Measurements from ENCODE around the gene HOXB3. TPM values are rescaled to one million over a fixed set of nuclear protein-coding genes. Genes with fewer than 3 reads are reported as not detected.
A peak's percentile ranks its signal among the peaks of the same experiment; 100 is the strongest.

Gene HOXB3
- total RNA-seq, 8 experiments from 2014 or later = 20.6 to 111 (median 52.1) TPM

DNA sequence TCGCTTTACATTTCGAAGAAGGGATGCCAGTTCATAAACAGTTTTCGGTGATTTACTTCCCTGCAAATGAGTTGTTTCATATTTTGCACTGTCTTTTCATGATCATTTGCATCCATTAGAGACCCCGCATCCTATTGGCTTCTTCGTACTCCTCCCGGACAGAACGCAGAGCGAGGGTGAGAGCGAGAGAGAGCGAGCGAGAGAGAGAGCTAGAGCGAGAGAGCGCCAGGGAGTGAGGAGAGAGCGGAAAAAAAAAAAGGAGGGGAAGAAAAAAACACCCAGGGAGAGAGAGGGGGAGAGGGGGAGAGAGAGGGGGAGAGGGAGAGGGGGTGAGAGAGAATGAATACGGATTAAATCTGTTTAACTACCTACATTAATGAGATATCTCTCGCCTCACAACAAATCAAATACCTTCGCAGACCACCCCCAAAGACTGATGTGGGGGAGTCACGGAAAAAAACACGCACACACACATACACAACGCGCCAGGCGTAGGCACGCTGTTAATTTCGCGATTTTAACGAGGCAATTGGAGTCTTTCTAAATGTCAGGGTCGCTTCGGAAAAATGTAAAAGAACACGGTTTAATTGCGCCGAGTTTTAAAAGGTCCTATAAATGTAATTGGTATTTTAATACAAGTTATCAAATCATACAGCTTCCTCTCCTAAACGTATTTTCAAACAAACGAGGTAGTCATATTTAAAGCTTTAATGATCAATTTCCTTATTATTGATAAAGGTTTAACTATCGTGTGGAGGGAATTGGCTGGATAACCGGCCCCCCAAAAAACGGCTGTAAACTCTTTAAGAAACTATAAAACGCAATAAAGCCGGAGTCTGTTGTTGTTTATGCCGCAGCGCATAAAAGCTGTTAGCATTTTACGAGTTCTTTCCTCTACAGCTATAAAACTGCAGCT lies 25.3 kb upstream of the HOXB3 start, which contains the start of gene HOXB8:
HOXB8 (minus strand) TSS at position 246 of the 916 bp plus-strand sequence. CDS start 588 bp downstream, outside the sequence.
- H3K4me3 ChIP-seq = peak within 1 kb of the TSS; percentile 59 to 89 (median 80)
- ATAC-seq (replicated peaks in 6 of 8) = peak in 5 of 8 experiments; percentile 1 to 24 (median 5)
- WGBS, 10 experiments = 5 to 67% (median 15%) methylated on average over 2 to 32 of the region's 41 CpGs

DNA sequence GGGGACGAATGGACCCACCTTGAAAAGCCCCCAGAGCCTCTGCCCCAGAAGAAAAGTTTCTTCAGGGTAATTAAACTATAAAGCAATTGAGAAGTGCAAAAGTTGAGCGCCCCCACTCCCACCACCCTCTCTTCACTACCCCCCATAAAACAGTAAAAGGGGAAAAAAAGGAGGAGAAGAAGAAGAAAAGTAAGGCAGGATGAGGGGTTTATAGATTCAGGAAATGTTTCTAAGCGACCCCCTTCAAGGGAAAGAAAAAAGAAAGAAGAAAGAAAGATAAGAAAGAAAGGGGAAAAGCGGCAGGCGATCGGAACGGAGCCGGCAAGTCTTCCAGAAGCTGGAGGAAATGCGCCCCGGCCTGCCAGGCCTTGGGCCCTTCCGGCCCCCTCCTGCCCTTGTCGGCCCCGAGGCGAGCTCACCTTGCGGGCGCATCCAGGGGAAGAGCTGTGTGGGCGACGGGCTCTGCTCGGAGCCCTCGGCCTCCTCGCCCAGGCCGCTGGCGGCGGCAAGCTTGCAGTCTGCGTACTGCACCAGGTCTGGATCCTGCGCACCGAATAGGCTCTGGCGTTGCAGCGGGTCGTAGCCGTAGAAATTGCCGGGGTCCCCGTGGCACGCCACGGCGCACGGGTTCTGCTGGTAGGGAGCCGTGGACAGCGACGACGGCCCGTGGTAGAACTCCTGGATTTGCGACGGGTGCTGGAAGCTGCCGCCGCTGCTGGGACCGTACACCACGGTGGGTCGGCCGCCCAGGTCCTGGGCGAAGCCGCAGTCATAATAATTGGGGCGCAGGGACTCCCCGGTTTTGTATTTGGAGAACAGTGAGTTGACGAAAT lies 24.0 kb upstream of the HOXB3 start:
- H3K4me3 ChIP-seq = peak overlapping the region; percentile 59 to 89 (median 80)
- 0 to 48% (median 0%) methylated on average over 1 to 14 of the region's 55 CpGs; no CpG with 5 or more reads in 1 of the 10 experiments for WGBS, 10 experiments
- peak overlapping the region; percentile 92 to 97 for H3K27ac ChIP-seq
- ATAC-seq (replicated peaks in 6 of 8) = peak in 1 of 8 experiments; percentile 1
- in situ Hi-C loops (cut with MboI; ENCODE audit: low pct_unique_long_range_greater_than_20kb in 2 of 9, low sequenced_read_pairs in 9 of 9, unreplicated experiment in 9 of 9) = no loop called here
- peaks cover 22 to 28% of the 10 kb centered on the region in 2 donors for H3K4me1 ChIP-seq (replicated peaks in 1 of 2)

More for the DNA sequence above, 25.3 kb upstream of the HOXB3 start, which contains the start of gene HOXB8:
- Histone ChIP-seq H3K4me1 (replicated peaks in 1 of 2) (peaks cover 25 to 29% of the 10 kb centered on the region in 2 donors), H3K27ac (peak within 1 kb of the TSS; percentile 92 to 97)
- in situ Hi-C loops (cut with MboI; ENCODE audit: low pct_unique_long_range_greater_than_20kb in 2 of 9, low sequenced_read_pairs in 9 of 9, unreplicated experiment in 9 of 9) = no loop called here

DNA sequence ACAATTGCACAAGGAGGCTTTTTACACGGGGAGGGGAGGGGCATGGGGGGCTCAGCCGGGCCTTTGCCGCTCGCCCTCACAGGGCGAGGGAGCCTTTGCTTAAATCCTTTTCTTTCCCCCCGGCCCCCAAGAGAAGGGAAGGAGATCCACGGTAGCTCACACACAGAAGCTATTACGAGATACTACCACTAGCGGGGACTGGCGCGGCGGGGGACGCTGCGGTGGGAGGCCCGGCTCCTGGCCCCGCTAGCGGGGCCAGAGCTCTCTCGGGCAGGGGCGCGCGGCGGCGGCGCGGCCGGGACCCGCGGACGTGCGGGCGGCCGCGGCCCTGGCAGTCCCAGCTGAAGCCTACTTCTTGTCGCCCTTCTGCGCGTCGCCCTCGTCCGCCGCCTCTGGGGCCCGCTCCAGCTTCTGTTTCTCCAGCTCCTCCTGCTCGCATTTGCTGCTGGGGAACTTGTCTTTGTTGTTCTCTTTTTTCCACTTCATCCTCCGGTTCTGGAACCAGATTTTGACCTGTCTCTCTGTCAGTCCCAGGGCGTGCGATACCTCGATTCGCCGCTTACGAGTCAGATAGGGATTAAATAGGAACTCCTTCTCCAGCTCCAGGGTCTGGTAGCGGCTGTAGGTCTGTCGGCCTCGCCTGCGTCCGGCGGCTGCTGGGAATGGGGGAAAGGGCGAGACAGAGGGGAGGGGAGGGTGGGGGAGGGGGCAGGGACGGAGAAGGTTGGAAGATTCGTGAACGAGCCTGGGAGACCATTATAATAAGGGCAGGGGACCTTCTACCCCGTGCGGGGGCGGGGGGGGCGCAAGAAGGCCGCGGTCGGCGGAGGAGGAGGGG lies 23.0 kb upstream of the HOXB3 start:
- WGBS, 10 experiments = 0 to 10% (median 0%) methylated on average over 3 to 16 of the region's 67 CpGs; no CpG with 5 or more reads in 3 of the 10 experiments
- peak in 6 of 8 experiments; percentile 1 to 48 (median 18) for ATAC-seq (replicated peaks in 6 of 8)
- in situ Hi-C loops (cut with MboI; ENCODE audit: low pct_unique_long_range_greater_than_20kb in 2 of 9, low sequenced_read_pairs in 9 of 9, unreplicated experiment in 9 of 9) = no loop called here
- Histone ChIP-seq H3K4me3 (peak overlapping the region; percentile 59 to 89 (median 80)), H3K27ac (peak overlapping the region; percentile 92 to 97), H3K4me1 (replicated peaks in 1 of 2) (peaks cover 27 to 34% of the 10 kb centered on the region in 2 donors)

DNA sequence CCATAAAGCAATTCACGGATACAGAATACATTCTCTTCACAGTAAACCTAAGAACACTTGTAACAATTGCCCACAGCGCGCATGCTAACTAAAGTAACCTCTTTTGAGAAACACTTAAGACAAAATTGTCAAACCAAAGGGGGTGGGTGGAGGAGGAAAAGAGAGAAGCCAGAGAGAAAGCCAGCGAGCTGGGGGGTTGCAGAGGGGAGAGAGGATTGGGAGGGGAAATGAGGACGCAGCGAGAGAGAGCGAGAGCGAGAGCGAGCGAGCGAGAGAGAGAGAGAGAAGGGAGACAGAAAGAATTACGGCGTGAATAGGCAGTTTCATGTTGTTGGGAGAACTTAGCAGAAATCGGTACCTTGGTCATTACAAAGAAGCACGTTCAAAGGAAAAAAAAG lies 22.4 kb upstream of the HOXB3 start:
- Histone ChIP-seq H3K4me3 (peak overlapping the region; percentile 59 to 89 (median 80)), H3K27ac (peak overlapping the region; percentile 92 to 97), H3K4me1 (replicated peaks in 1 of 2) (peaks cover 21 to 38% of the 10 kb centered on the region in 2 donors)
- peak in 1 of 8 experiments; percentile 2 for ATAC-seq (replicated peaks in 6 of 8)
- in situ Hi-C loops (cut with MboI; ENCODE audit: low pct_unique_long_range_greater_than_20kb in 2 of 9, low sequenced_read_pairs in 9 of 9, unreplicated experiment in 9 of 9) = no loop called here
- WGBS, 10 experiments = 0 to 17% (median 0%) methylated on average over 1 to 5 of the region's 15 CpGs; no CpG with 5 or more reads in 5 of the 10 experiments

DNA sequence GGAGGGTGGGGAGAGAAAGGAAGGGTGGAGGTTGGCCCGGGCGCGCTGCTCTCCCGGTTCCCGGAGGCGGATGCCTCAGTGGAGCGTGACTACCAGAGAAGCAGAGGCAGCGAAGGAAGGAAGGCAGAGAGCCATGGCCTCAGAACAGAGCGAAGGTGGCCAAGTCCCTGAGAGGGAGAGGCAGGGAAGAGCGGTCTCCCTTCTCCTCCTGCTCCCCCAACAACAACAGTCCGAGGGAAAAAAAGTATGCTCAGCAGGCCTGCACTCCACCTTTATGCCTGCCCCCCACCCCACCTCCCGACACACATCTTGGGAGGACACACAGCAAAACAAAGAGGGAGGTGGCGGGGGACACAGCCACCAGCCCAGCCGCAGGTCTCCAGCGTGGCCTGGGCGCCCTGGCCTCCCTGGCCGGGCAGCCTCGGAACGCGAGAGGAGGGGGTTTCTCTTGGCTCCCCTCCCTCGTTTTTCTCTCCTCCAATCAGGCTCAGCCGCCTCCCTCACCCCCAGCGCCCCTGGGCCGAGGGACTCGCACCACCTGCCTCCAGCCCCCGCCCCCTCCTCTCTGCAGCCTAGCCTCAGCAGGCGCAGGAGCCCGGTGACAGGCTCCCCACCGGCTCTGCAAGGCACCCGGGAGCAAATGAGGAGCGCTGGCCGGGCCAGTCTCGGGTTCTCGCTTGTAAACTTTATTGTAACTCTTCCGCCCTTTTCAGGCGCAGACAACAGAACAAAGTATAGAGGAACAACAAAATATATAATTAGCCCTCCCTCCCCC lies 21.8 kb upstream of the HOXB3 start:
- Histone ChIP-seq H3K4me1 (replicated peaks in 1 of 2) (peaks cover 18 to 34% of the 10 kb centered on the region in 2 donors), H3K4me3 (peak overlapping the region; percentile 59 to 89 (median 80)), H3K27ac (peak overlapping the region; percentile 92 to 97)
- in situ Hi-C loops (cut with MboI; ENCODE audit: low pct_unique_long_range_greater_than_20kb in 2 of 9, low sequenced_read_pairs in 9 of 9, unreplicated experiment in 9 of 9) = no loop called here
- 0 to 38% (median 9%) methylated on average over 1 to 11 of the region's 36 CpGs; no CpG with 5 or more reads in 6 of the 10 experiments for WGBS, 10 experiments
- ATAC-seq (replicated peaks in 6 of 8) = peak; percentile 5 to 75 (median 73)

DNA sequence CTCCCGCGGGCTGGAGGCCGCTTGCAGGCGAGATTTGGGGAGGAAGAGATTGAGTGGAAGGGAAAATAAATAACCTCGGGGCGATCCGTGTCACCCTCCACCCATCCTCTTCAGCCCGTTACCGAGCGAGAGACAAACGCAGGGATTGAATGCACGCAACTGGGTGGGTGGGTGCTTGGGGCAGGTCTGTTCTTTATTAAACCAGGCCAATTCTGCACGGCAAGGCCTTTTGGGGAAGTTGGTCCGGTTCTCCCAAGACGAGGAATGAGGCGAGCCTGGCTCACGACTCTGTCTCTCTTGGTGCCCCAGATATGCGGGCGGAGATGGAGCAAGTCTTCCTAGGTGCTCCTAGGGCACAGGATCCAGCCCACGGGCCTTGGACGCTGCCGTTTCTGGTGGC lies 21.2 kb upstream of the HOXB3 start:
- Histone ChIP-seq H3K4me1 (replicated peaks in 1 of 2) (peaks cover 15 to 31% of the 10 kb centered on the region in 2 donors), H3K4me3 (peak overlapping the region; percentile 59 to 89 (median 80)), H3K27ac (peak overlapping the region; percentile 92 to 97)
- 0 to 42% (median 0%) methylated on average over 1 to 5 of the region's 22 CpGs; no CpG with 5 or more reads in 5 of the 10 experiments for WGBS, 10 experiments
- ATAC-seq (replicated peaks in 6 of 8) = peak in 6 of 8 experiments; percentile 1 to 16 (median 3)
- in situ Hi-C loops (cut with MboI; ENCODE audit: low pct_unique_long_range_greater_than_20kb in 2 of 9, low sequenced_read_pairs in 9 of 9, unreplicated experiment in 9 of 9) = no loop called here

DNA sequence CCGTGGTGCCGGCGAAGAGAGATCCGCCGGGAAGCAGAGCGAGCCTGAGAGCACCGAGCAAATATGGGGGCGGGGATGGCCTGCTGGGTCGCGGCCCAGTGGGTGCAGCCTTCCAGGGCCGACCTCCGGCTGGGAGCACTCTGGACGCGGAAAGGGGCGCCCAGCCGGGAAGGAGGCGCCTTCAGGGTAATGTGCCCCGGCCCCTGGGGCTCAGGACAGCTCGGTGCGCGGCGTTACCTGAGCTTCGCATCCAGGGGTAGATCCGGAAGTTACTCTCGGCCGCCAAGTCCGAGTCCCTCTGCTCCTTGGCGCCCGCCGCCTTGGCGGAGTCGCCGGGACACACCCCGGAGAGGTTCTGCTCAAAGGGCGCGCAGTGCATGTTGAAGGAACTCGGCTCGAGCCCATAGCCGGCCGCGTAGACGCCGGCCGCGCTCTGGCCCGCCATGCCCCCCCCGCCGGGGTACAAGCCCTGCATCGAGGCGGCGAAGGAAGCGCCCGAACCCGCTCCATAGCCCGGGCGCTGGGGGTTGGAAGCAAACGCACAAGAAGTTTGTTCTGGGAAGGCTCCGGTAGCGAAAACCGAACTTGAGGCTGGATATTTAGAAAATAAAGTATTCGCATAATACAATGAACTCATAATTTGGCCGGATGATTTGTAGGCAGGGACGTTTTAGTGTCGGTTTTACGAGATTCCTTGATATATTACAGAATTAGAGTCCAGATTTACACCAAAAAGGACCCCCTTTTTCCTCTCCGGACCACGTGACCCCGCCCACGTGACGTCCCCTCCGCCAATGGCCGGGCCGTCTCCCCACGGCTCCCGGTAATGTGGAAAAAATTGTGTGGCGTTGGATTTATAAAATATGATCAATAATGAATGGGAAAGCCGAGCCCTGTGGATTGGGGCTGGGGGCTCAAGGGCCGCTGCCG lies 20.5 kb upstream of the HOXB3 start, which contains the start of gene HOXB7:
HOXB7 (minus strand) TSS at position 736 of the 930 bp plus-strand sequence; CDS start at position 637, 99 bp downstream.
- Histone ChIP-seq H3K4me3 (peak within 1 kb of the TSS; percentile 59 to 89 (median 80)), H3K27ac (peak within 1 kb of the TSS; percentile 92 to 97), H3K4me1 (replicated peaks in 1 of 2) (peaks cover 15 to 31% of the 10 kb centered on the region in 2 donors)
- in situ Hi-C loops (cut with MboI; ENCODE audit: low pct_unique_long_range_greater_than_20kb in 2 of 9, low sequenced_read_pairs in 9 of 9, unreplicated experiment in 9 of 9) = no loop called here
- ATAC-seq (replicated peaks in 6 of 8) = peak; percentile 11 to 65 (median 32)
- WGBS, 10 experiments = 0 to 2% (median 0%) methylated on average over 1 to 31 of the region's 79 CpGs; no CpG with 5 or more reads in 1 of the 10 experiments

DNA sequence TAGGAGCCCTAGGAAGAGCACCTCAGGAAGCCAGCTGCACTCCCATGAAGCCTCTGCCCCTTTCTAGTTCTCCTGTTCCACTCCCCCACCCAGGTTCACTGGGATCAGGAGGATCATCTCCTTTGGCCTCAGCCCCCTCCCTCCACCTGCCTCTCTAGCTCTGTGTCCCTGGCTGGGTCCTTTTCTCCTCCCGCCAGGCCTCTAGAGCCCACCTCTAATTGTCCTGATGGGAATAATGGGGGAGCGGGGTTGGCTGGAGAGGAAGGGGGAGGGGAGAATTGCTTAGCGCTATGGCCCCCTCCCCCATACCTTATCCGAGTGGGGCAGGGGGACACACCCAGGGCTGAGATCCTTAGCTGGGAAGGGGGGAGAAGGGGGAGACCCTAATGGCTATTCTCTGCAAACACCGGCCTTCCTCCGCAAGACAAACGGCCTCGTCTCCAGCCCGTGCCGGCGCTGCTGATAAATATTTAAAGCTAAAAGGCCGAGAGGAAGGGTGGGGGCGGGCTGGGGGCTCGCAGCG lies 19.8 kb upstream of the HOXB3 start:
- in situ Hi-C loops (cut with MboI; ENCODE audit: low pct_unique_long_range_greater_than_20kb in 2 of 9, low sequenced_read_pairs in 9 of 9, unreplicated experiment in 9 of 9) = no loop called here
- H3K27ac ChIP-seq = peak overlapping the region; percentile 92 to 97
- ATAC-seq (replicated peaks in 6 of 8) = peak in 6 of 8 experiments; percentile 1 to 31 (median 14)
- WGBS, 10 experiments = 60% methylated on average over 1 of the region's 15 CpGs; no CpG with 5 or more reads in 9 of the 10 experiments
- H3K4me1 ChIP-seq (replicated peaks in 1 of 2) = peaks cover 15 to 36% of the 10 kb centered on the region in 2 donors
- H3K4me3 ChIP-seq = peak overlapping the region; percentile 59 to 89 (median 80)

DNA sequence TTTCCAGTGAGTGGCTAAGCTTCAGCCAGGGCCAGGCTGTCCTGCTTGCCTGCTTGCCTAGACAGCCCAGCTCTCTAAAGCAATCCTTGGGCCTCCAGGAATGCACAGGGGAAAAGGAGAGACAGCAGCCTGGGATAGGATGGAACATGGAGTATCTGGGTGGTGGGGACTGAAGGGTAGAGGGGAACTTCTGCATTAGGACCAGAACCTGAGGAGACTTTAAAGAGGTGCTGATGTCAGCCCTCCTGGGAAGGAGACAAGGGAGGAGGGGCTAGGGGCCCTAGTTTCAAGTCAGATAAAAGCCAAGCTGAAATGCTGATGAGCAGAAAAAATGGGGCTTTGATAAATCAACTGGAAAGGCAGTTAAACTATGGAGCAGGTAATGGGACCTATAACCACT lies 19.0 kb upstream of the HOXB3 start:
- Histone ChIP-seq H3K4me3 (peak overlapping the region; percentile 59 to 89 (median 80)), H3K4me1 (replicated peaks in 1 of 2) (peaks cover 20 to 44% of the 10 kb centered on the region in 2 donors), H3K27ac (peak overlapping the region in 1 of 2 donors; percentile 97)
- peak in 1 of 8 experiments; percentile 0 for ATAC-seq (replicated peaks in 6 of 8)
- in situ Hi-C loops (cut with MboI; ENCODE audit: low pct_unique_long_range_greater_than_20kb in 2 of 9, low sequenced_read_pairs in 9 of 9, unreplicated experiment in 9 of 9) = no loop called here

DNA sequence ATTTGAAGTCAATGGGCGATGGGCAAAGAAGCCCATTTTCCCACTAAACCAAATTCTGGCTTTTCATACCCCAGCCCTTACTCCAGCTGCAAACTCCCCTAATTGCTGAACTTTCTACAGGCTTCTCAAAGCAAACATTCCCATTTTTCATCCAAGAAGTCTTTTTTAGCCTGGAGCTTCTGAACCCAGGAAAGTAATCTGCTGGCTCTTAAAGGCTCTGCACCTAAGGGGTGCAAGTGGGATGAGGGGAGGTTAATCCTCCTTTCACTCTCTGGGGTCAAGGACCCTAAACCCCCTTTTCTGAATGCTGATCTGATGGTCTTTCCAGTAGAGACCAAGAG lies 18.4 kb upstream of the HOXB3 start:
- ATAC-seq (replicated peaks in 6 of 8) = no peak
- Histone ChIP-seq H3K4me1 (replicated peaks in 1 of 2) (peaks cover 26 to 49% of the 10 kb centered on the region in 2 donors), H3K4me3 (peak overlapping the region in 3 of 5 donors; percentile 69 to 89 (median 80)), H3K27ac (peak overlapping the region in 1 of 2 donors; percentile 97)
- in situ Hi-C loops (cut with MboI; ENCODE audit: low pct_unique_long_range_greater_than_20kb in 2 of 9, low sequenced_read_pairs in 9 of 9, unreplicated experiment in 9 of 9) = no loop called here
- 60 to 100% (median 100%) methylated on average over 1 of the region's 1 CpG; no CpG with 5 or more reads in 4 of the 10 experiments for WGBS, 10 experiments

Measured in motor neuron (in vitro differentiated cells).